ENCODE data around the gene FCRL5.

DNA sequence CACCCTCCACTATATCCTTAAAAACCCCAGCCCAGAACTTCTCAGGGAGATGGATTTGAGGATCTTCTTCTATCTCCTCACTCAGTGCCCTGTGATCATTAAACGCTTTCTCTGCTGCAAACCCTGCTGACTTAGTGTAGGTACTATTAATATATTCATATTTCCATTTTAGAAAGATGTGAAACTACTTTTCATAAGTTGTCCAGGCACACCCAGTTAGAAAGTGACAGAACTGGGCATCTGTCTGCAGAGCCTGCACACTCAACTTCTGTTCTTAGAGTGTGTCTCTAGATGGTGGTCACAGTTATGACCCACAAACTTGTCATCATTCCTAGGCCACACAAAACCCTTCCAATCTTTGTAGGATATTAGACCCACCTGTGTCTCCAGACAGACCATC lies 55.0 kb downstream of the FCRL5 start:
- TF ChIP-seq POLR2A (IDR thresholded peaks at IDR 0.05) (no peak), POLR2AphosphoS5 (IDR thresholded peaks at IDR 0.05) (no peak)
